HCT116 (cell line): ENCODE measurements around the gene LGR6.

Experiments
- CEBPB ChIP-seq: IDR thresholded peaks from 2 replicates; pipeline ENCODE4 v1.6.1; 2012; ENCODE audit warnings: low read depth
- CTCF ChIP-seq, 3 experiments: fragments of 200-600 bp in 1 of 3; sonication (generic) in 1 of 3; IDR thresholded peaks in 2 of 3; conservative IDR thresholded peaks in 1 of 3; 2 replicates each; pipeline ENCODE4 v1.5.1; 2012 to 2017; ENCODE audit warnings: low read depth in 2 of 3, low read length in 2 of 3, antibody characterized with exemption in 1 of 3, borderline replicate concordance in 1 of 3, control low read depth in 1 of 3, mild to moderate bottlenecking in 1 of 3, mixed read lengths in 1 of 3, mixed run types in 1 of 3, moderate library complexity in 1 of 3; ENCODE audit not compliant: insufficient read depth in 1 of 3
- EZH2 ChIP-seq: fragments of 200-600 bp; sonication (generic); IDR thresholded peaks from 2 replicates; pipeline ENCODE4 v1.6.1; 2017; ENCODE audit warnings: antibody characterized with exemption, mixed run types
- FOSL1 ChIP-seq: IDR thresholded peaks from 2 replicates; pipeline ENCODE4 v1.6.1; 2012; ENCODE audit warnings: low read depth
- JUND ChIP-seq: IDR thresholded peaks from 2 replicates; pipeline ENCODE4 v1.6.1; 2012
- POLR2A ChIP-seq: IDR thresholded peaks from 2 replicates; pipeline ENCODE4 v1.7.0; 2011; ENCODE audit warnings: borderline replicate concordance; ENCODE audit not compliant: insufficient read depth, insufficient read length; ENCODE audit errors: extremely low read depth
- POLR2AphosphoS5 ChIP-seq: IDR thresholded peaks from 2 replicates; pipeline ENCODE4 v1.6.1; 2011; ENCODE audit warnings: mild to moderate bottlenecking, low read depth, low read length, moderate library complexity
- RAD21 ChIP-seq: IDR thresholded peaks from 2 replicates; pipeline ENCODE4 v1.6.1; 2012; ENCODE audit warnings: low read depth, mild to moderate bottlenecking
- YY1 ChIP-seq: IDR thresholded peaks from 2 replicates; pipeline ENCODE4 v1.6.1; 2011; ENCODE audit warnings: low read length, low read depth, moderate library complexity, mild to moderate bottlenecking; ENCODE audit not compliant: insufficient replicate concordance; ENCODE audit errors: extremely low read depth
- ZBTB33 ChIP-seq: IDR thresholded peaks from 2 replicates; pipeline ENCODE4 v1.6.1; 2011; ENCODE audit warnings: mild to moderate bottlenecking, low read length, moderate library complexity; ENCODE audit not compliant: insufficient replicate concordance; ENCODE audit errors: extremely low read depth
- ZNF274 ChIP-seq: fragments of 200-500 bp; sonication (Bioruptor generic); IDR thresholded peaks from 2 replicates; pipeline ENCODE4 v1.6.1; 2014; ENCODE audit warnings: mild to moderate bottlenecking, low read depth, low read length, inconsistent platforms
- TF ChIP-seq, protein P1 (sequence below): IDR thresholded peaks from 2 replicates; pipeline ENCODE4 v1.6.1; 2012

GRCh38 chr1:202187697-202188407 lies 5.7 kb upstream of the LGR6 start:
- TF ChIP-seq ZNF274 (no peak), CTCF (IDR thresholded peaks at IDR 0.05 in 2 of 3, conservative IDR thresholded peaks at IDR 0.05 in 1 of 3; ENCODE audit: borderline replicate concordance in 1 of 3, insufficient read depth in 1 of 3, low read depth in 2 of 3, low read length in 2 of 3) (no peak), YY1 (no peak), ZBTB33 (no peak), POLR2AphosphoS5 (no peak), POLR2A (no peak), EZH2 (no peak), JUND (no peak), FOSL1 (no peak), CEBPB (no peak), RAD21 (no peak)
- TF ChIP-seq, protein P1, sequence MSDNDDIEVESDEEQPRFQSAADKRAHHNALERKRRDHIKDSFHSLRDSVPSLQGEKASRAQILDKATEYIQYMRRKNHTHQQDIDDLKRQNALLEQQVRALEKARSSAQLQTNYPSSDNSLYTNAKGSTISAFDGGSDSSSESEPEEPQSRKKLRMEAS = no peak
